GM06990 (cell line): Measurements from ENCODE around the gene PLTP.
"Not testable (repeated sequence)": the region's sequence is repeated elsewhere in the genome, so short reads cannot be mapped to it uniquely, and the experiment has no call there.

Experiments used
- DNase-seq: peaks from one replicate; pipeline ENCODE4 v3.0.0-alpha.2; 2011; ENCODE audit not compliant: insufficient read length; ENCODE audit errors: extremely low read depth
- H3K27me3 ChIP-seq: replicated peaks from 2 replicates; pipeline ENCODE4 v1.6.0; 2011; ENCODE audit warnings: low read length; ENCODE audit not compliant: control insufficient read depth, insufficient read depth
- H3K36me3 ChIP-seq: 2 replicates; pipeline ENCODE4 v1.5.1; 2011; ENCODE audit warnings: low read length; ENCODE audit not compliant: control insufficient read depth, insufficient read depth
- H3K4me3 ChIP-seq: replicated peaks from 2 replicates; pipeline ENCODE4 v1.5.1; 2011; ENCODE audit warnings: low read depth, mild to moderate bottlenecking, control low read depth, low read length
- TF ChIP-seq, protein P1 (sequence below): IDR thresholded peaks from 2 replicates; pipeline ENCODE4 v1.5.1; 2011; ENCODE audit warnings: low read length, control low read depth, mild to moderate bottlenecking, inconsistent platforms; ENCODE audit not compliant: insufficient read depth, poor library complexity, severe bottlenecking

The PLTP gene

GRCh38 chr20:45933266-45934045 is 21.5 kb upstream of the PLTP start:
- H3K27me3 ChIP-seq, result no peaks in the 10 kb centered on the region
- peak; percentile 61 for DNase-seq
- peaks cover 3% of the 10 kb centered on the region for H3K36me3 ChIP-seq
- peak overlapping the region; percentile 97 for H3K4me3 ChIP-seq
- TF ChIP-seq, protein P1, sequence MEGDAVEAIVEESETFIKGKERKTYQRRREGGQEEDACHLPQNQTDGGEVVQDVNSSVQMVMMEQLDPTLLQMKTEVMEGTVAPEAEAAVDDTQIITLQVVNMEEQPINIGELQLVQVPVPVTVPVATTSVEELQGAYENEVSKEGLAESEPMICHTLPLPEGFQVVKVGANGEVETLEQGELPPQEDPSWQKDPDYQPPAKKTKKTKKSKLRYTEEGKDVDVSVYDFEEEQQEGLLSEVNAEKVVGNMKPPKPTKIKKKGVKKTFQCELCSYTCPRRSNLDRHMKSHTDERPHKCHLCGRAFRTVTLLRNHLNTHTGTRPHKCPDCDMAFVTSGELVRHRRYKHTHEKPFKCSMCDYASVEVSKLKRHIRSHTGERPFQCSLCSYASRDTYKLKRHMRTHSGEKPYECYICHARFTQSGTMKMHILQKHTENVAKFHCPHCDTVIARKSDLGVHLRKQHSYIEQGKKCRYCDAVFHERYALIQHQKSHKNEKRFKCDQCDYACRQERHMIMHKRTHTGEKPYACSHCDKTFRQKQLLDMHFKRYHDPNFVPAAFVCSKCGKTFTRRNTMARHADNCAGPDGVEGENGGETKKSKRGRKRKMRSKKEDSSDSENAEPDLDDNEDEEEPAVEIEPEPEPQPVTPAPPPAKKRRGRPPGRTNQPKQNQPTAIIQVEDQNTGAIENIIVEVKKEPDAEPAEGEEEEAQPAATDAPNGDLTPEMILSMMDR, result peak; percentile 45

- H3K4me3 ChIP-seq, result not testable (repeated sequence)
These were observed 19.7 kb upstream of the PLTP start for GRCh38 chr20:45931680-45932079.

GRCh38 chr20:45927071-45927878 is 15.3 kb upstream of the PLTP start:
- no peak for DNase-seq
- no peaks in the 10 kb centered on the region for H3K27me3 ChIP-seq
- H3K36me3 ChIP-seq, result no peaks in the 10 kb centered on the region
- H3K4me3 ChIP-seq, result no peak overlapping the region
- TF ChIP-seq, protein P1, result no peak

More at GRCh38 chr20:45931680-45932079, 19.7 kb upstream of the PLTP start:
- H3K36me3 ChIP-seq, H3K27me3 ChIP-seq, DNase-seq: not testable (repeated sequence)

- Histone ChIP-seq H3K36me3 (no peaks in the 10 kb centered on the region), H3K4me3 (no peak overlapping the region), H3K27me3 (no peaks in the 10 kb centered on the region)
- TF ChIP-seq, protein P1, result no peak
- no peak for DNase-seq
These were observed 14.7 kb upstream of the PLTP start for GRCh38 chr20:45926731-45927070.

DNA sequence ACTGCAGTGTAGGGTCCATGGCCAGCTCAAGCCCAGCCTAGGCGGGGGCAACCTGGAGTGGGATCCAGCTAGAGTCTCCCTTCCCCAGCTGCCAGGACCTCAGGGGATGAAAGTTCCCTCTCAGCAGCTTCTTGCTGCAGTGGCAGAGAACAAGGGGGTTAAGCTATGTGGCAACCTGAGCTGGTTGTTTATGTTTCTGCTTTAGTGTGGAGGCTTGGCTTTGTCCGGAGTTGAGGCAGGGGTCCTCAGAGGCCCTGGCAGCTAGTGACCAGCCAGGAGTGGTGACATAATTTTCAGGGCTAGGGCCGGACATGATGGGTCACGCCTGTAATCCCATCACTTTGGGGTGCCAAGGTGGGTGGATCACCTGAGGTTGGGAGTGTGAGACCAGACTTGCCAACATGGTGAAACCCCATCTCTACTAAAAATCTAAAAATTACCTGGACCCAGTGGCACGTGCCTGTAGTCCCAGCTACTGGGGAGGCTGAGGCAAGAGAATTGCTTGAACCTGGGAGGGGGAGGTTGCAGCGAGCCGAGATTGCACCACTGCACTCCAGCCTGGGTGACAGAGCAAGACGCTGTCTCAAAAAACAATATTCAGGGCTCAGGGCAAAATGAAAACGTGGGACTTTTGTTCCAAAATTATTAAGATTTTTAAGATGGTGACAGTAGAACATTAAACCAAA is 14.0 kb upstream of the PLTP start:
- DNase-seq, result no peak
- H3K27me3 ChIP-seq, result no peaks in the 10 kb centered on the region
- H3K36me3 ChIP-seq, result no peaks in the 10 kb centered on the region
- TF ChIP-seq, protein P1, result no peak
- no peak overlapping the region for H3K4me3 ChIP-seq
